Heart left ventricle (tissue), 16 donors: ENCODE results near the gene STAU1. TPM values are rescaled to one million over a fixed set of nuclear protein-coding genes. Genes with fewer than 3 reads are reported as not detected.

Experiments used
- ATAC-seq, 4 donors: fragments of 200-7000 bp; cut with Tn5 transposase; one replicate each; pipeline ENCODE4 v1.9.1; 2020 to 2022; ENCODE audit warnings: moderate library complexity in 4 of 4, mild to moderate bottlenecking in 3 of 4, moderate number of reproducible peaks in 1 of 4
- DNase-seq, 5 donors: peaks; one replicate each; pipeline ENCODE4 v3.0.0-alpha.2; 2020
- H3K27ac ChIP-seq, 12 donors: fragments of 200-600 bp; sonication (generic) in 4 of 12; one replicate each; pipeline versions ENCODE4 v1.5.0 to v1.8.0; 2016 to 2022; ENCODE audit warnings: mild to moderate bottlenecking in 2 of 12
- H3K27me3 ChIP-seq, 9 donors: fragments of 200-600 bp; sonication (generic) in 2 of 9; one replicate each; pipeline versions ENCODE4 v1.5.1 to v1.8.0; 2016 to 2022; ENCODE audit warnings: mild to moderate bottlenecking in 3 of 9
- H3K36me3 ChIP-seq, 9 donors: fragments of 200-600 bp; sonication (generic) in 2 of 9; one replicate each; pipeline versions ENCODE4 v1.5.0 to v1.8.0; 2018 to 2022; ENCODE audit warnings: mild to moderate bottlenecking in 2 of 9
- H3K4me1 ChIP-seq, 12 donors: fragments of 200-600 bp; sonication (generic) in 4 of 12; one replicate each; pipeline versions ENCODE4 v1.5.0 to v1.8.0; 2016 to 2022; ENCODE audit warnings: mild to moderate bottlenecking in 3 of 12
- H3K4me3 ChIP-seq, 12 donors: fragments of 200-600 bp; sonication (generic) in 4 of 12; one replicate each; pipeline versions ENCODE4 v1.5.0 to v1.8.0; 2017 to 2022; ENCODE audit warnings: mild to moderate bottlenecking in 9 of 12, moderate library complexity in 4 of 12
- H3K9me3 ChIP-seq, 12 donors: fragments of 200-600 bp; sonication (generic) in 4 of 12; one replicate each; pipeline versions ENCODE4 v1.5.0 to v1.8.0; 2016 to 2022; ENCODE audit warnings: mild to moderate bottlenecking in 1 of 12
- POLR2A ChIP-seq, 2 donors: fragments of 450-650 bp; IDR thresholded peaks; one replicate each; pipeline ENCODE4 v1.6.1; 2017; ENCODE audit warnings: antibody characterized with exemption in 2 of 2, mild to moderate bottlenecking in 2 of 2, moderate library complexity in 2 of 2
- WGBS, 4 donors: extraction: QIAGEN DNeasy Blood & Tissue Kit in 2 of 4; methylation state at CpG; one replicate each; pipeline versions ENCODE4 v1.1.5 to v1.1.7; 2013 to 2018; 5-methylcytosine and 5-hydroxymethylcytosine counted together
- intact Hi-C, 10 donors: fragments of 100-400 bp; cut with DNase I; formaldehyde crosslinking; loops; one replicate each; pipeline versions ENCODE4 v1.11.1 to v1.14.2; 2022
- polyA plus RNA-seq, 2 donors: library from polyadenylated mRNA; stranded (reverse); fragments of 200-250 nt; gene quantifications; one replicate each; pipeline ENCODE4 v1.2.3, GENCODE V29; 2013
- total RNA-seq, 9 donors: library from RNA; depleted of rRNA in 2 of 9; stranded (reverse); fragments of >200 nt in 2 of 9; fragmentation: NEBNext Ultra II Directional in 3 of 9; extraction: Animal tissue kit (Norgen Biotek cat#: 25700) in 3 of 9; gene quantifications; one replicate each; pipeline versions ENCODE4 v1.1.0 to v1.2.4, GENCODE V29; 2016 to 2023
- TF ChIP-seq, protein P1 (sequence below), 12 donors: fragments of 200-600 bp; sonication (generic) in 4 of 12; IDR thresholded peaks; one replicate each; pipeline versions ENCODE4 v1.5.0 to v1.8.0; 2018 to 2022; ENCODE audit warnings: antibody characterized with exemption in 12 of 12, mild to moderate bottlenecking in 5 of 12
- donor health status: ischemic (EF 13 %, LVEDD 7.1; RV severe dilation, severe dysfunction).
- donor health status: healthy with polysubstance abuse.
- donor health status: DM: no; HTN: yes; CAD: no.
- donor health status: DM: no; HTN: no; CAD: no.
- donor health status: ischemic (EF 25% LVEDD 6.9; RV normal size, moderate dysfunction).
- donor health status: ischemic (EF 25% LVEDD 5.7; RV mildly dilated, moderate dysfunction).
- donor health status: healthy.
- donor health status: DM: yes; HTN: yes; CAD: no.
- donor health status: ischemic (EF 35%, LVEDD 5.7; RV mildly dilated, moderate dysfunction).
- donor health status: nonischemic (EF 11% LVEDD 7.7; RV severe dilation, severe dysfunction).
- donor health status: DM: yes; HTN: yes; CAD: no.
- donor health status: PGD.
- donor health status: ischemic (EF 29% LVEDD 5.4; RV normal size, mild dysfunction).
- donor health status: nonischemic (EF 23%, LVEDD 6.1; RV moderate dilation, normal function).

STAU1 gene
- total and polyA plus RNA-seq, 11 donors: 23.2 to 95.4 (median 70.5) TPM

DNA sequence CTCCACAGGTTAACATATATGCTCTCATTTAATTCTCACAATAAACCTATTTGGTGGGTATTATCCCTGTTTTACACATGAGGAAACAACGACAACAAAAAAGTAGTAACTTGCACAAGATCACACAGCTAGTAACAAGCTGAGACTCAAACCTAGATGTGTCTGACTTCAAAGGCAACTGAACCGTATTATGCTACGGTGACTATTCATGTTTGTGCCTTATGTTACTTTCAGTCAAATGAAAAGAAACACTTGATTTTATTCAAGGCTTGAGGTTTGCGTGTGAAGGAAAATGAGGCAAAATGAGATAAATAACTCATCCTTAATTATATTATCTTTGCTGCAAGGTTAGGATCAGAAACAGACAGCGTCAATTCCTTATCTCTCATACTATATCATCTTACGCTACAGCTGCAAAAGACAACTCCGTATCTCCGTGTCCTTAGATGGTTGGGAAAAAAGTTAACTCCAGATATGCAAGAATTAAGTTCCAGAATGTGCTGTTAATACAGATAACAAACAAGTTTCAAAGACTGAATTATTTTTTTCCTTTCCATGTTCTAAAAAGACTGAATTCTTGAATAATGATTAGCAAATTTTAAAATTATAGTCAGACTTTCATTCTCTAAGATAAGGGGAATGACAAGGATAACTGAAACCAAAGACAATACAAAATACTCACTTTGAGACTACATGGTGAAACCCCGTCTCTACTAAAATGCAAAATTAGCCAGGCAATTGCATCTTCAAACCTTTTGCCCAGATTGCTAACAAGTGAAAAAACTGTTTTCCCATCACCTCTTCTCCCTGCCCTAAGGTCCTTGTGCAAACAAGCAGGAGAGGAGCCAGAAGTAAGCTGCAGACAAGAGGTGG lies 27.8 kb downstream of the STAU1 start:
- H3K4me1 ChIP-seq: peaks cover 0 to 16% (median 0%) of the 10 kb centered on the region in 12 donors
- H3K9me3 ChIP-seq: no peaks in the 10 kb centered on the region
- ATAC-seq (no peak), DNase-seq (no peak)
- H3K36me3 ChIP-seq: peaks cover 0 to 61% (median 34%) of the 10 kb centered on the region in 9 donors
- H3K27ac ChIP-seq: no peak overlapping the region
- intact Hi-C loops: no loop called here
- TF ChIP-seq, protein P1, sequence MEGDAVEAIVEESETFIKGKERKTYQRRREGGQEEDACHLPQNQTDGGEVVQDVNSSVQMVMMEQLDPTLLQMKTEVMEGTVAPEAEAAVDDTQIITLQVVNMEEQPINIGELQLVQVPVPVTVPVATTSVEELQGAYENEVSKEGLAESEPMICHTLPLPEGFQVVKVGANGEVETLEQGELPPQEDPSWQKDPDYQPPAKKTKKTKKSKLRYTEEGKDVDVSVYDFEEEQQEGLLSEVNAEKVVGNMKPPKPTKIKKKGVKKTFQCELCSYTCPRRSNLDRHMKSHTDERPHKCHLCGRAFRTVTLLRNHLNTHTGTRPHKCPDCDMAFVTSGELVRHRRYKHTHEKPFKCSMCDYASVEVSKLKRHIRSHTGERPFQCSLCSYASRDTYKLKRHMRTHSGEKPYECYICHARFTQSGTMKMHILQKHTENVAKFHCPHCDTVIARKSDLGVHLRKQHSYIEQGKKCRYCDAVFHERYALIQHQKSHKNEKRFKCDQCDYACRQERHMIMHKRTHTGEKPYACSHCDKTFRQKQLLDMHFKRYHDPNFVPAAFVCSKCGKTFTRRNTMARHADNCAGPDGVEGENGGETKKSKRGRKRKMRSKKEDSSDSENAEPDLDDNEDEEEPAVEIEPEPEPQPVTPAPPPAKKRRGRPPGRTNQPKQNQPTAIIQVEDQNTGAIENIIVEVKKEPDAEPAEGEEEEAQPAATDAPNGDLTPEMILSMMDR (IDR thresholded peaks at IDR 0.05): no peak
- no peak for TF ChIP-seq POLR2A (IDR thresholded peaks at IDR 0.05)
- H3K27me3 ChIP-seq: no peaks in the 10 kb centered on the region
- WGBS, 4 donors: 74 to 80% (median 79%) methylated on average over 9 of the region's 9 CpGs
- no peak overlapping the region for H3K4me3 ChIP-seq

DNA sequence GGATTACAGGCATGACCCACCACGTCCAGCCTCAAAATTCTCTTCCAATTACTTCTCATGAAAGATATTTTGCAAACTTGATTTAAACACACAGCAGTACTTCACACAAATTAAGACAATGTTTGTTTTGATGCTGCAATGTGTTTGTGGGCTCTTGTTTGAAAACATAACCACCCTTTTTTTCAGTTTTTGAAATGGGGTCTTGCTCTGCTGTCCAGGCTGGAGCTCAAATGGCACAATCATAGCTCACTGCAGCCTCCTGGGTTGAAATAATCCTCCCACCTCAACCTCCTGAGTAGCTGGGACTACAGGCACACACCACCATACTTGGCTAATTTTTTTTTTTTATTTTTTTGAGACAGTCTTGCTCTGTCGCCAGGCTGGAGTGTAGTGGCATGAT lies 31.0 kb downstream of the STAU1 start:
- Histone ChIP-seq H3K27ac (no peak overlapping the region), H3K4me3 (no peak overlapping the region), H3K9me3 (no peaks in the 10 kb centered on the region), H3K36me3 (peaks cover 0 to 56% (median 24%) of the 10 kb centered on the region in 9 donors), H3K27me3 (no peaks in the 10 kb centered on the region), H3K4me1 (peaks cover 0 to 13% (median 0%) of the 10 kb centered on the region in 12 donors)
- ATAC-seq: no peak
- TF ChIP-seq, protein P1 (IDR thresholded peaks at IDR 0.05): no peak
- no peak for TF ChIP-seq POLR2A (IDR thresholded peaks at IDR 0.05)
- intact Hi-C loops: no loop called here
- WGBS, 4 donors: 92 to 98% (median 98%) methylated on average over 2 of the region's 2 CpGs
- DNase-seq: no peak

DNA sequence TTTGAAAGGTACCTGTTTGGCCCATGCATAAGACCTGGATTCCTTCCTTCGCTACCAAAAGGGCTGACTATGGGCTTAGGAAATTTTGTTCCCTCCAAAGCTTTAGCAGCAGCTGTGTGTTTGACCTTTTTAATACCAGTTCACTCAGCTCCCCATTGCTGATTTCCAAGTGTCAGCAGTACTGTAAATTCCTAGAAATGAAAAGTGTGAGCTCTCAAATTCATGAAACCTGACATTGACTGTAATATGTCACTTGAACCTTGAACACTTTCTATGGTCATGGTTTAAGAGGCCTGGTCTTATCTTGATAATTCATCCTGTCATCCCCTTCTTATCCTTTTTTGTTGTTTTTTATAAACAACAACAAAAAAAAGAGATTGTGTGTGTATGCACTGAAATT lies 31.7 kb downstream of the STAU1 start:
- H3K4me3 ChIP-seq: no peak overlapping the region
- H3K36me3 ChIP-seq: peaks cover 0 to 57% (median 30%) of the 10 kb centered on the region in 9 donors
- no peak for ATAC-seq
- intact Hi-C loops: no loop called here
- peaks cover 0 to 6% (median 0%) of the 10 kb centered on the region in 12 donors for H3K4me1 ChIP-seq
- no peaks in the 10 kb centered on the region for H3K9me3 ChIP-seq
- no peaks in the 10 kb centered on the region for H3K27me3 ChIP-seq
- WGBS, 4 donors: 94 to 100% (median 99%) methylated on average over 1 of the region's 1 CpG
- no peak for TF ChIP-seq POLR2A (IDR thresholded peaks at IDR 0.05)
- TF ChIP-seq, protein P1 (IDR thresholded peaks at IDR 0.05): no peak
- no peak for DNase-seq
- no peak overlapping the region for H3K27ac ChIP-seq

DNA sequence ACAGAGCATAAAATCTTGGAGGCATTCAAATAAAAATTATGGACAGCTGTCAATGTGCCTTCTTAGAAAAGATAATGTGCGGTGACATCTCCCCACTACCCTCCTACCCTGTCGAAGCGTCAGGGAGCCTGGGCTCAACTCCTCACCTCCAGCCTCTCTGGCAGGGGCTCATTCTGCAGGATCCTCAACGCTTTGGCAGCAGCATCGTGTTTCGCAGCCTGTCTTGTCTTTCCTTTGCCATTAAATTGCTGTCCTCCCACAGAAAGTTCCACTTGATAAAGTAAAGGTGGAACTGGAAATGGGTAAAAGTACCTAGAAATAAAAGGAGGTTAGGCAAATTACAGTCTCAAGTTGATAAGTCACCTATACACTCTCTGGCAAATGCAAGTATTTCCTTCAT lies 36.7 kb downstream of the STAU1 start:
- Histone ChIP-seq H3K4me1 (peaks cover 0 to 4% (median 0%) of the 10 kb centered on the region in 12 donors), H3K27ac (no peak overlapping the region), H3K36me3 (peaks cover 0 to 79% (median 59%) of the 10 kb centered on the region in 9 donors), H3K4me3 (no peak overlapping the region), H3K9me3 (no peaks in the 10 kb centered on the region), H3K27me3 (no peaks in the 10 kb centered on the region)
- WGBS, 4 donors: 82 to 92% (median 88%) methylated on average over 6 of the region's 6 CpGs
- intact Hi-C loops: no loop called here
- TF ChIP-seq, protein P1 (IDR thresholded peaks at IDR 0.05): no peak
- TF ChIP-seq POLR2A (IDR thresholded peaks at IDR 0.05): no peak
- DNase-seq: no peak
- no peak for ATAC-seq
